Aorta (tissue), 5 donors: Measurements from ENCODE around the gene MAPK4. TPM values are rescaled to one million over a fixed set of nuclear protein-coding genes. Genes with fewer than 3 reads are reported as not detected.
"Not testable (repeated sequence)": the region's sequence is repeated elsewhere in the genome, so short reads cannot be mapped to it uniquely, and the experiment has no call there.

Source experiments
- ATAC-seq: fragments of 200-7000 bp; cut with Tn5 transposase; one replicate; pipeline ENCODE4 v1.9.1; 2022; ENCODE audit warnings: moderate library complexity; ENCODE audit not compliant: low FRiP score
- DNase-seq, 2 donors: peaks; one replicate each; pipeline ENCODE4 v3.0.0-alpha.2; 2020
- H3K27ac ChIP-seq, 2 donors: one replicate each; pipeline ENCODE4 v1.5.1; 2013; ENCODE audit warnings: low read length in 2 of 2, mild to moderate bottlenecking in 2 of 2, moderate library complexity in 2 of 2, control low read depth in 1 of 2, inconsistent platforms in 1 of 2, low read depth in 1 of 2
- H3K27me3 ChIP-seq, 2 donors: one replicate each; pipeline ENCODE4 v1.6.1; 2013; ENCODE audit warnings: control low read depth in 1 of 2, low read length in 1 of 2, mild to moderate bottlenecking in 1 of 2, moderate library complexity in 1 of 2; ENCODE audit not compliant: insufficient read depth in 2 of 2, control insufficient read depth in 1 of 2
- H3K36me3 ChIP-seq, 2 donors: one replicate each; pipeline ENCODE4 v1.6.1; 2013; ENCODE audit warnings: control low read depth in 1 of 2, low read length in 1 of 2, mild to moderate bottlenecking in 1 of 2; ENCODE audit not compliant: insufficient read depth in 2 of 2, control insufficient read depth in 1 of 2
- H3K4me1 ChIP-seq, 2 donors: one replicate each; pipeline ENCODE4 v1.6.1; 2013; ENCODE audit warnings: low read length in 2 of 2, control low read depth in 1 of 2, mild to moderate bottlenecking in 1 of 2, moderate library complexity in 1 of 2; ENCODE audit not compliant: insufficient read depth in 2 of 2, control insufficient read depth in 1 of 2
- H3K4me3 ChIP-seq, 2 donors: one replicate each; pipeline ENCODE4 v1.5.1; 2013; ENCODE audit warnings: low read length in 2 of 2, control low read depth in 1 of 2, mild to moderate bottlenecking in 1 of 2
- H3K9me3 ChIP-seq: one replicate; pipeline ENCODE4 v1.6.1; 2013; ENCODE audit warnings: mild to moderate bottlenecking, low read length; ENCODE audit not compliant: control insufficient read depth
- WGBS, 2 donors: extraction: QIAGEN DNeasy Blood & Tissue Kit; methylation state at CpG; one replicate each; pipeline ENCODE4 v1.1.7; 2013; 5-methylcytosine and 5-hydroxymethylcytosine counted together
- intact Hi-C, 2 donors: fragments of 100-400 bp; cut with DNase I; formaldehyde crosslinking; loops; one replicate each; pipeline versions ENCODE4 v1.14.2 to v1.15.0; 2022
- long read RNA-seq, 2 donors: library from polyadenylated mRNA; unstranded; transcript quantifications; one replicate each; pipeline ENCODE4 v2.0.0, GENCODE V29; 2020 to 2021
- polyA plus RNA-seq, 2 donors: library from polyadenylated mRNA; stranded (reverse); fragments of 200-250 nt; gene quantifications; one replicate each; pipeline ENCODE4 v1.2.3, GENCODE V29; 2013
- total RNA-seq, 2 donors: library from RNA; stranded (reverse); fragmentation: NEBNext Ultra II Directional; extraction: Animal tissue kit (Norgen Biotek cat#: 25700); gene quantifications; one replicate each; pipeline ENCODE4 v1.2.1, GENCODE V29; 2021
- donor health status: healthy with polysubstance abuse.
- donor health status: Bipolar disorder and iron deficiency.
- donor health status: DM: no; HTN: no; CAD: no.
- donor health status: DM: no; HTN: no; CAD: no.
- donor health status: DM: yes; HTN: yes; CAD: no.

MAPK4 gene
- 1 to 10 TPM; 1.7 to 4.2 TPM for total RNA-seq
- 1 to 10 TPM; 1.1 to 1.3 TPM for polyA plus RNA-seq
- long read RNA-seq, donor 1, partial matches to known transcripts = 0 of 3 reads
- long read RNA-seq, donor 1, other reads (novel, unspliced or antisense) = 3 of 3 reads
- long read RNA-seq, donor 2 = 0 reads

GRCh38 chr18:50559752-50560680, at the start of gene MAPK4:
MAPK4 (plus strand) TSS chr18:50560087; CDS start chr18:50663959, 103,872 bp downstream.
- peaks cover 2% of the 10 kb centered on the region for H3K9me3 ChIP-seq
- H3K4me3 ChIP-seq = peak within 1 kb of the TSS; percentile 31 to 90
- DNase-seq = peak in 1 of 2 donors; percentile 83
- H3K4me1 ChIP-seq = no peaks in the 10 kb centered on the region
- no peaks in the 10 kb centered on the region for H3K27me3 ChIP-seq
- peak; percentile 89 for ATAC-seq
- H3K27ac ChIP-seq = peak within 1 kb of the TSS; percentile 3 to 52
- intact Hi-C loops = loop anchor here in 1 of 2 donors (5.0 to 10.0 kb wide), 2 partner anchors 92 to 155 kb away; no protein-coding TSS in a partner anchor
- 0% methylated on average over 76 to 109 of the region's 109 CpGs for WGBS, 2 donors
- no peaks in the 10 kb centered on the region for H3K36me3 ChIP-seq

GRCh38 chr18:50517277-50517676, 42.6 kb upstream of the MAPK4 start:
- H3K27ac ChIP-seq, H3K4me1 ChIP-seq, H3K27me3 ChIP-seq, H3K4me3 ChIP-seq, ATAC-seq, H3K36me3 ChIP-seq, H3K9me3 ChIP-seq, intact Hi-C loops, DNase-seq: not testable (repeated sequence)
- WGBS, 2 donors = 82 to 85% methylated on average over 5 of the region's 5 CpGs

- 64 to 66% methylated on average over 4 of the region's 4 CpGs for WGBS, 2 donors
- no peak overlapping the region for H3K27ac ChIP-seq
- ATAC-seq = no peak
Measured at GRCh38 chr18:50518787-50519546, 40.9 kb upstream of the MAPK4 start.

GRCh38 chr18:50523165-50523564, 36.7 kb upstream of the MAPK4 start:
- no peaks in the 10 kb centered on the region for H3K4me1 ChIP-seq
- intact Hi-C loops = no loop called here
- no peaks in the 10 kb centered on the region for H3K36me3 ChIP-seq
- 93 to 94% methylated on average over 6 of the region's 6 CpGs for WGBS, 2 donors
- H3K27me3 ChIP-seq = no peaks in the 10 kb centered on the region
- no peak overlapping the region for H3K27ac ChIP-seq
- H3K4me3 ChIP-seq = no peak overlapping the region
- peaks cover 2% of the 10 kb centered on the region for H3K9me3 ChIP-seq
- no peak for ATAC-seq
- no peak for DNase-seq

More at GRCh38 chr18:50518787-50519546, 40.9 kb upstream of the MAPK4 start:
- Histone ChIP-seq H3K4me3 (no peak overlapping the region), H3K36me3 (no peaks in the 10 kb centered on the region), H3K27me3 (no peaks in the 10 kb centered on the region), H3K4me1 (no peaks in the 10 kb centered on the region), H3K9me3 (no peaks in the 10 kb centered on the region)
- no peak for DNase-seq
- intact Hi-C loops = no loop called here

- no peaks in the 10 kb centered on the region for H3K27me3 ChIP-seq
- H3K9me3 ChIP-seq = peaks cover 2% of the 10 kb centered on the region
- no peak overlapping the region for H3K4me3 ChIP-seq
- WGBS, 2 donors = 77 to 87% methylated on average over 3 of the region's 3 CpGs
- DNase-seq (no peak), ATAC-seq (no peak)
- no peaks in the 10 kb centered on the region for H3K36me3 ChIP-seq
- intact Hi-C loops = no loop called here
- H3K4me1 ChIP-seq = no peaks in the 10 kb centered on the region
- H3K27ac ChIP-seq = no peak overlapping the region
Measured at GRCh38 chr18:50527636-50528307, 32.1 kb upstream of the MAPK4 start.

GRCh38 chr18:50528806-50529205, 31.1 kb upstream of the MAPK4 start:
- Histone ChIP-seq H3K27ac (no peak overlapping the region), H3K4me3 (no peak overlapping the region), H3K27me3 (no peaks in the 10 kb centered on the region), H3K9me3 (peaks cover 2% of the 10 kb centered on the region), H3K4me1 (no peaks in the 10 kb centered on the region), H3K36me3 (no peaks in the 10 kb centered on the region)
- intact Hi-C loops = no loop called here
- WGBS, 2 donors = 91 to 93% methylated on average over 5 of the region's 5 CpGs
- DNase-seq (no peak), ATAC-seq (no peak)

- intact Hi-C loops, H3K27me3 ChIP-seq, DNase-seq: not testable (repeated sequence)
Measured at GRCh38 chr18:50533822-50534221, 26.1 kb upstream of the MAPK4 start.

GRCh38 chr18:50544476-50544875, 15.4 kb upstream of the MAPK4 start:
- not testable (repeated sequence) for H3K36me3 ChIP-seq, H3K9me3 ChIP-seq, ATAC-seq, H3K4me1 ChIP-seq, H3K27me3 ChIP-seq, H3K4me3 ChIP-seq, H3K27ac ChIP-seq, DNase-seq
- intact Hi-C loops = loop anchor here in 1 of 2 donors (10.0 kb wide), 1 partner anchor 60 kb away; no protein-coding TSS in a partner anchor
- WGBS, 2 donors = 93 to 96% methylated on average over 4 of the region's 4 CpGs

More at GRCh38 chr18:50533822-50534221, 26.1 kb upstream of the MAPK4 start:
- WGBS, 2 donors = 85 to 94% methylated on average over 2 of the region's 2 CpGs
- not testable (repeated sequence) for H3K4me3 ChIP-seq, H3K36me3 ChIP-seq, H3K9me3 ChIP-seq, H3K4me1 ChIP-seq, H3K27ac ChIP-seq, ATAC-seq
